Erythroblast (primary cell): Measurements from ENCODE around the gene POLN.

Experiments
- DNase-seq, 2 experiments: peaks; one replicate each; lab custom pipeline; 2025; lab: John Stamatoyannopoulos, UW
- GATA1 ChIP-seq: IDR thresholded peaks from 2 replicates; pipeline ENCODE4 v1.6.1; 2011; ENCODE audit warnings: low read depth, mild to moderate bottlenecking, control low read depth, low read length, moderate library complexity
- POLR2A ChIP-seq: IDR thresholded peaks from 2 replicates; pipeline ENCODE4 v1.6.1; 2011; ENCODE audit warnings: mild to moderate bottlenecking, low read length

Gene POLN

DNA sequence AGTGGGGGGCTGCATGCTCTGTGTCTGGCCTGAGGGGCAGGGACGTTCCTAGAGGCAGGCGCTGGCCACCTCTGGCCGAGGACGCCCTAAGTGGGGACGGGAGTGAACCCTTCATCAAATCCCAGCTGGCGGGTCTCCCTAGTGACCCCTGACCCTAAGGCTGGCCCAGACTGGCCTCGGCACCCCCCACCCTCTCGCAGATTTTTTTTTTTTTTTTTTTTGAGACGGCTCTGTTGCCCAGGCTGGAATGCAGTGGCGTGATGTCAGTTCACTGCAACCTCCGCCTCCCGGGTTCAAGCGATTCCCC lies 21.0 kb upstream of the POLN start:
- DNase-seq: no peak
- no peak for TF ChIP-seq GATA1
- TF ChIP-seq POLR2A: no peak

DNA sequence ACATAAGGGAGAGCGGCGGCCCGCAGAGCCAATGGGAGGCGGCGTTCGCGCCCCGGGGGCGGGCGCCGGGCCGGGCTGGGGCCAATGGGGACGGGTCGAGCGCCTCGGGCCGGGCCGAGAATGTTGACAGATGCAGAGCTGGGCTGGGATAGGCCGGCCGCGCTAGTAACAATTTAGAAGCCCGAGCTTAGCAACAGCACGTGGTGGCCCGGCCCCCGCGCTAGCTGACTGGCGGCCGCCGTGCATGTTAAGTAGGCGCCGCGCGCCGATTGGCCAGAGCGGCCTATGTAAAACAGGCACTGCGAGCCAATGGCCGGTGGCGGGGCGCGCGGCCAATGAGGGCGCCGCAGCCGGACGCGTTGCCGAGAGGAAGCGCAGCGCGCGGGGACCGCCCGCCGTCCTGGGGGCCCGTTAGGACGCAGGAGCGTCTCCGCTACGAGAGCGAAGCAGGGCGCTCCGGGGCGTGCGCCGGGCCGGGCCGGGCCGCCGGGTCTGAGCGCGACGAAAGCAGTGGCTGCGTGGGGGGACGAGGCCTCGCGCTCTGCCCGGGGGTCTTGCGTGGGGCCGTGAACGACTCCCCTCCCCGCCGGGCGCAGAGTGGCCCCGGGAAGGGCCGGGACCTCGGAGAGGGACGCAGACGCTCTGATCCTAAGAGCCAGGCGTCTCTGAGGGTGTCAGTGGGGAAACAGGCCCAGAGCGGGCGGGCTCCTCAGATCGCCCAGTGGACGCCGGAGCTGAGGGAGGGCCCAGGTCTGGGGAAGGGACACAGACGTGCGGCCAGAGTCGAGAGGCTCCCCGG lies 20.4 kb upstream of the POLN start:
- TF ChIP-seq POLR2A (peak; percentile 96), GATA1 (no peak)
- peak; percentile 99 to 100 for DNase-seq

DNA sequence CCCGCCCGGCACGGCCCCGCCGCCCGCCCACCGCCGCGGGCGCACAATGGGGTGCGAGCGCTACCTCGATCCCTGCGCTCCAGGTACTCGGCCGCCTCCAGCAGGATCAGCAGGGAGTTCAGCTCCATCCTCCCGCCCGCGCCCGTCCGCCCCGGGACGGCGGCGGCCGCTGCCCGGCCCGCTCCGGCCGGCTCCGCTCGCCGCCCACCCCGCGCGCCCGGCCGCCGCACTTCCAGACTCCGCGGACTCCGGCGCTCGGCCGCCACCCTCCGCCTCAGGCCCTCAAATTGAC lies 19.9 kb upstream of the POLN start, which contains the start of gene MXD4:
Gene MXD4, minus strand, starts transcription at position 257 of the 292 bp plus-strand sequence. Its CDS starts 129 bp downstream, at position 128.
- TF ChIP-seq POLR2A (no peak), GATA1 (no peak)
- DNase-seq: no peak

DNA sequence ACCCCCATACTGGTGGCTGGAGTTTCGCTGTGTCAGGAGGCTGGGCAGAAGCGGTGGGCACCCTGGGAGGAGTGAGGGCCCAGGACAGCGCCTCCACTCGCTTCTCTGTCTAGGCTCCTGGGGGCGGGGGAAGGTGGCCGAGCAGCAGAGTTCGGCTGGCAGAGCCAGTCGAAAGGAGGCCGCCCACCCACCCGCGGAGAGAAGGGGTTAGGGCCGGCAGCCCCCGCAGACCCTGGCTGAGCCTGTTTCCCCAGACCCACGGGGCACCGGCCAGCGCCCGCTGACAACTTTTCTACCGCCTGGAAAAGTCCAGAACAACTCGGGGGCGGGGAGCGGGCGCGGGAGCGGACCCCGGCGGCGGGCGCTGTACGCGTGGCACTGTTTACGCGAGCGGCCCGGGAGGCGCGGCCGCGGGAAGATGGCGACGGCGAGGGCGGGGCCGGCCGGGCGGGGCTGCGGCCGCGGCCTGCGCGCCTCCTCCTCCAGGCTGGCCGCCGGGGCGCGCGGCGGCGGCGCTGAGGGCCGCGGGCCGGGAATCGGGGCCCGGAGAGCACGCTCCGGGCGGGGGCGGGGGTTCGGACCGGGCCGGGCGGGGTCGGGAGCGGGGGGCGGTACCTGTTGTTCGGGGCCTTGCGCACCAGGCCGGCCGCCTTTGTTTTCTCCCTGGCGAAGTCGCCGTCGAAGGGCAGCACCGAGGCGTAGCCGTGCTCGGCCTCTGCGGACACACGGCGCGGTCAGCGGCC lies 19.4 kb upstream of the POLN start:
- TF ChIP-seq POLR2A (no peak), GATA1 (no peak)

DNA sequence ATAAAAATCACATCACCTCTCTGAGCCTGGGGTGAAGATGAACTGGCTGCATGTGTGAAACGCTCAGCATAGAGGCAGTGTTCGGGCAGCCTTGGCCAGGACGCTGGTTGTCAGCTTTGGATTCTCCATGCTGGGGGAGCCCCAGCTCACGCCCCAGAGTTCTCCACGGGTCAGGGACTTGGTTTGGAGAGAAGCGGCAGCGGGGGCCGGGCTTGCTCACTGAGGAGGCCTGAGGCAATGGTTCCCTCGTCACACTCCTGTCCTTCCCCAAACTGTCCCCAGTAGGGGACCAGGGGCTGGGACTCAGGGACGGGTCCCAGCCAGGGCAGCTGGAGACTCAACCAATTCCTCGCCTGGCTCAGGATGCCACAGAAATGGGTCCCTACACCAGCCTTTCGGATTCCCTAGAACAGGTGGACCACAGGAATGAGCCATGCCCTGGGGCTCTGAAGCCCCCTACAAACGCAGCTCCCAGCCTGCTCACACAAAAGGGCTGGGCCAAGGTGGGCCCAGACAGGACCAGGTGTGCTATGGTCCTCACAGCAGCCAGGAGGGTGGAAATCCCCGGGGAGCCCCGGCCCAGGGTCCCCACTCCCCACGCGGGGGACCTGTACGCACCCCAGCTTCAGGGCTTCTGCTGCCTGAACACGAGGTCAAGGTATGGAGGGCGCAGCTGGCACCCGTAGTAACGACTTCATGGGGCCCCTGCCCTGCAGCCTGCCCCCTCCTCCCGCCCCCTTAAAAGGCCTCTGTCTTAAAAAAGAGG lies 18.6 kb upstream of the POLN start:
- TF ChIP-seq GATA1 (no peak), POLR2A (no peak)
- no peak for DNase-seq

More for the DNA sequence above, 19.4 kb upstream of the POLN start:
- DNase-seq: peak; percentile 77 to 86

DNA sequence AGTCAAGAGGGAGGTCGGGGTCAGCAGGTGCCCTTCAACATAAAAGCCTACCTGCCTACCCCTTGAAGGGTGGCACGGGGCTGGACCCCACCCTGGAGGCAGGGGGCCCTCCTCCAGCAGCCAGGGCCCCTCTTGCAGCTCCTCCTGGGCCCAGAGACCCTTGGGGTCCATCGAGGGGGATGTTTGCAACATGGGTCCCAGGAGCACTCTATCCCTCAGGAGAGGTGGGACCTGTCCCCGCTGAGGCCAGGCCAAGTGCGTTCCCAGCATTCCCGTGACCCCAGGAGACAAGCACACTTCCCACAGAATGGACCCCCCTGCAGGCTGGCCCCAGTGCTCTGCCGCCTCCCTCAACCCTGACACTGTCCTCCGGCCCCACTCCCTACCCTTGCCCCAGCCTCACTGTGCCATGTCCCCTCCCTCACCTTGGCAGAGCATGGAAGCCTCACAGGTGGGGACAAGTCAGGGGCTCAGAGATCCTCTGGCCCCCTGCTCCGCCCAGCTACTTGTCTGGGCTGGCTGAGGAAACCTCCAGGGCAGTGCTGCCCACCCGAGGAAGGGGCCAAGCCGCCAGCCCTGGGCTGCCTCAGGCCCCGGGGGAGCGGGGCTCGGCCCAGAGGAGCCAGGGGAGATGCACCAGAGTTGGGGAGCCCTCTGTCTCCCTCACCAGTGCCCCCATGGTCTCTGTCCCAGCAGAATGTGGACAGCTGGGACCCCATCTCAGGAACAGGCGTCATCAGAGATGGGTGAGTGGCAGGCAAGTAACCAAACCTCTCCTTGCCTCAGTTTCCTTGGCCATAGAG lies 17.8 kb upstream of the POLN start:
- DNase-seq: no peak
- TF ChIP-seq GATA1: no peak
- TF ChIP-seq POLR2A: no peak

DNA sequence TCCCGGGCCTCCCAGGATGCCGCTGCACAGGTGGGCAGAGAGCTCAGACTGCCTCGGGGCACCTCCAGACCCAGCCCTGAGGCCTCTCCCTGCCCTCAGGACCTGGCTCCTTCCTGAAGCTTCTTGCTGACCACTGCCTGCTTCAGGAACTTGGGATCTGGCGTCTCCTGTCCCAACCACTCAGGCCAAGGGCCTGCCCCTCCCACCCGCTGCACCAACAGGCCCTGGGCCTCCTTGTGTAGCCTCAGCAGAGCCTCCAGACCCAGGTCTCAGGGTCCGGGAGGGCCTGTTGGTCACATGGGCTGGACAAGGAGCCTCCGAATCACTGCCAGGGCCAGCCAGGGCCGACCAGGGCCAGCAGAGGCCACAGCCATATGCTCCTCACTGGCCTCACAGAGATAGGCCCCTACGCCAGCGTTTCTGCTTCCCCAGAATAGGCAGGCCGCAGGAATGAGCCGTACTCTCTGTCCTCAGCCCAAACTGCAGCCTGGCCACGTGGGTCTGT lies 17.2 kb upstream of the POLN start:
- no peak for TF ChIP-seq POLR2A

DNA sequence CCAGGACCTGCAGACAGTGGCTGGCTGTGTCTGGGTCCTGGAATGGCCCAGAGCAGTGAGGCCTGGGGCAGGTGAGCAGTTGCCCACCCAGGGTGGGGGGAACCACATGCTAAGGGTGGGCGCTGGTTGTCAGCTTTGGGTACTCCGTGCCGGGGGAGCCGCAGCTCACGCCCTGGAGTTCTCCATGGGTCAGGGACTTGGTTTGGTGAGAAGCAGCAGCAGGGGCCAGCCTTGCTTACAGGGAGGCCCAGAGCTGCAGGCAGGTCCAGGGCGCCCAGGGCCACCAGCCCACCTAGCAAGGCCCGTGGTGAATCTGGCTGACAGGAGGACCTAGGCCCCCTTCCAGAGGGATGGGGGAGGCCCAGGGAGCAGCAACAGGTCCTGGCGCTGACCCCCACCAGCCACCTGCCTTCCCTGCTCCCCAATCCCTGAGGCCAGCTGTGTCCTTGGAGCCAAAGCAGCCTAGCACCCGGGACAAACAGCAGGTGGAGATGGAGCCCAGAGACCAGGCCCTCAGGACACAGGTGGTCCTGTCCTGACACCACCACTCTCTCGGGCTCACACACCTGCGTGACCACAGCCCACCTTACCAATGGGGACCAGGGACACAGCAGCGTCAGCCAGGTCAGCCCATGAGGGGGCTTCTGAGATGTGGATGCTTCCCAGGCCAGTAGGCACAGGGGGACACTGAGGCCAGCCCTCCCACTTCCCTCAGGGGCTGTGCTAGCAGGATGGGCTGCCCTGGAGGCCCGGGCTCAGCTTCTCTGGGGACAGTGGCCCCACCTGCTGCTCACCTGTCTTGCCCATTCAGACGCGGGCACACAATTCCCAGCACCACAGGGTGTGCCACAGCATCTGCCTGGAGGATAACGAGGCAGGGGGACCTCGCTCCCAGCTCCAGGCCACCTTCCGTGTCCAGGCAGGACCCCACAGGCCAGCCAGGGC lies 16.4 kb upstream of the POLN start:
- DNase-seq: no peak
- no peak for TF ChIP-seq POLR2A

More for the DNA sequence above, 17.2 kb upstream of the POLN start:
- DNase-seq: no peak

DNA sequence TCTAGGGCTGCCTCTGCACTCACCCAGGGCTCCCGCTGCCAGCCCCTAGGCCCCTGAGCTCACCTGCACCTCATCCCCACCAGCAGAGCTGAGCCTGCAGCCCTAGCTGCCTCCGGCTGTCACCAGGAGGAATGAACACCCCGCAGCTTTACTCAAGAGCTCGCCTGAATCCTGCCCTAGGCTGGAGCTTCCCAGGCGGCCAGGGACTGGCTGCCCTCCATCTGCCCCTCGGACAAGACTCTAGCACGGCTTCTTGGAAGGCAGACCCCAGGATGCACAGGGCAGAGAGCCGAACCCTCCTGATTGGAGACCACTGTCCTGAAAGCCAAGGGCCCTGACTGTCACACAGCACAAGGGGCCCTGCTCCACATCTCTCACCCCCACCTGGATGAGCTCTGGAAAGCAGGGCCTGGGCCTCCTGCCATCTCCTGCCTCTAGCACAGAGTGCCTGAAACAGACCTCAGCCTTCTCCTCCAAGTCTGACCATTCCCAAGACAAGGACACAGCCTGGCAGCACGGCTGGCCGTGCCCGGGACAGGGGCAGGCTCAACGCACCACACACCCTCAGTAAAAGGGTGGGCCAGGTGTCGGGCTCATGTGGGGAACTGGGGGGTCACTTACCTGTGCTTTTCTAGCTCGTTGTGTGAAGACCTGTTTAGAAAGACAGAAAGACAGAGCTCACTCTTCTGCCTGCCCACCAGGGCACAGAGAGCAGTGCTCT lies 15.6 kb upstream of the POLN start:
- TF ChIP-seq POLR2A (no peak), GATA1 (no peak)
- DNase-seq: no peak

DNA sequence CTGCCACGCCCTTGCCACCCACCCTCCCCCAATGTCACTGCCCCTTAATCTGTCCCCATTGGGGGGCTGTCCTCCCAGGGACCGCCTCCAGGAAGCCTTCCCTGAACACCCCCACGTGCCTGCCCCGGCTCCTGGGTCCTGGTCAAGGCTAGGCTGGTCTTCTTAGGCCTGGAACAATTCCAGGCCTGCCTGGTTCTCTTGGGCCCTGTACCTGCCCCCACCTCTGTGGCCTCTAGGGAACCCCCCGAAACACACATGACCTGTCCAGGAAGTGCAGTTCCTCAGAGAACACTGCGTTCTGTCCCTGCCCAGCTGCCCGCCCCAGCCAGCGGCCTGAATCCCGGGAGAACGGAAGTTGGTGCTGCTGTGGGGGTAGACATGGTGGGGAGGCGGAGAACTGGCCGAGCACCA lies 14.9 kb upstream of the POLN start:
- DNase-seq: no peak
- no peak for TF ChIP-seq POLR2A
- TF ChIP-seq GATA1: no peak

DNA sequence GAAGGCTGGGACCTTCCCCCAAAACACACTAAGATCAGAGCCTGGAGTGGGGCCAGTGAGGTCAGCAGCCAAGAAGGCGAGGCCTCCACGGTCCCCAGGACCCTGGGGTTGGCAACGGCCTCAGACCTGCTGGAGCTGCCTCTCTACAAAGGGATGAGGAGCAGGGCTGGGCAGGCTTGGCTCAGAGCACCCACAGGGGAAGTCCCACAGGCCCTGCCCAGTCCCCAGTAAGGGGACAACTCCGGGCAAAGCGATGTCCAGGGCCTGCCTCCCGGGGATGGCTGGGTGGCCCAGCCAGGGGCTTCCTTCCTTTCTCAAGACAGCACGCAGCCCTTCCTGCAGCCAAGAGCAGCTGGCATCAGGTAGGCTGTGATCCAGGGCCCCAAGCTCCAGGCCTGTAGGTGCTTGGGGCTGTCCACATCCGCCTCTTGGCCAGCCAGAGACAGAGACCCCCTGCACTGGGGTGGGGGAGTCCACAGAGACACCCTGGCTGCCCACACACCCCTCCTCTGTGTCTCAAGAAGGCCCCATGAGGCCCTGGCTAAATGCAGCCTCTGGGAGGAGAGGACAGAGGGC lies 14.3 kb upstream of the POLN start:
- TF ChIP-seq POLR2A: no peak
- no peak for TF ChIP-seq GATA1
- no peak for DNase-seq
